ENCODE measurements around the gene AP1G1. TPM values are rescaled to one million over a fixed set of nuclear protein-coding genes. Genes with fewer than 3 reads are reported as not detected.

The AP1G1 gene
- total and polyA plus RNA-seq, 2 of the 8 experiments (the other 6 are each of a cell fraction or from before 2014, with no cell fraction given): 43.9 to 68.4 TPM

DNA sequence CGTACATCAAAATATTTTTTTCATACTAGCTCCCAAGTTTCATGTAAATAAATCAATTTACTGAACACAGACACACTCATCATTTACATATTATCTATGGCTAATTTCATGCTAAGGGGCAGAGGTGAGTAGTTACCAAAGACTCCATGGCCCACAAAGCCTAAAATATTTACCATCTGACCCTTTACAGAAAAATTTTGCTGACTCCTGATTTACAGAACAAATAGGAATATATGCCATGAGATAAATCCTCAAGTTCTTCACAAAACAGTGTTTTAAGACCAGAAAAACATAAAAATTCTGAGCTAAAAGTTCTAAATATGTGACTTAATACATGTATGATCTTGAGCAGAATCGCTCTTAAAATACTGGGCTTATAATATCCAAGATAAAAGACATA lies 47.5 kb downstream of the AP1G1 start (continued):
- TF ChIP-seq EP300 (IDR thresholded peaks at IDR 0.05; ENCODE audit: borderline replicate concordance in 1 of 2, low read depth in 2 of 2, low read length in 2 of 2) (no peak), SIN3A (conservative IDR thresholded peaks at IDR 0.05 in 1 of 2, IDR thresholded peaks at IDR 0.05 in 1 of 2; ENCODE audit: low read depth in 1 of 2, low read length in 2 of 2) (no peak), SIRT6 (IDR thresholded peaks at IDR 0.05; ENCODE audit: low read length) (no peak), PHF8 (conservative IDR thresholded peaks at IDR 0.05; ENCODE audit: low read depth, low read length) (no peak), EGR1 (IDR thresholded peaks at IDR 0.05; ENCODE audit: borderline replicate concordance, low read depth, low read length) (no peak), CBX5 (IDR thresholded peaks at IDR 0.05; ENCODE audit: low read depth, low read length) (no peak), RAD21 (IDR thresholded peaks at IDR 0.05 in 1 of 2, conservative IDR thresholded peaks at IDR 0.05 in 1 of 2; ENCODE audit: low read depth in 2 of 2, low read length in 2 of 2) (no peak), SP1 (IDR thresholded peaks at IDR 0.05; ENCODE audit: low read depth, low read length) (no peak)
